ENCODE results near the gene PI16. TPM values are rescaled to one million over a fixed set of nuclear protein-coding genes. Genes with fewer than 3 reads are reported as not detected.

PI16 gene
- total and polyA plus RNA-seq, 5 donors, result 35.0 to 125 (median 48.4) TPM

- DNase-seq (no peak), ATAC-seq (no peak)
- H3K4me1 ChIP-seq (ENCODE audit: control insufficient read depth, insufficient read depth, low read length), result peaks cover 2% of the 10 kb centered on the region
- no peak overlapping the region for H3K4me3 ChIP-seq (ENCODE audit: low read length)
- no peaks in the 10 kb centered on the region for H3K9me3 ChIP-seq (ENCODE audit: control insufficient read depth, low read length)
- no peaks in the 10 kb centered on the region for H3K27me3 ChIP-seq (ENCODE audit: control insufficient read depth, insufficient read depth)
- no peak overlapping the region for H3K27ac ChIP-seq (ENCODE audit: low read length)
- intact Hi-C loops (cut with DNase I), result no loop called here
These were observed 1.9 kb downstream of the PI16 start for GRCh38 chr6:36956446-36956820.

GRCh38 chr6:36957773-36958271 lies 3.3 kb downstream of the PI16 start:
- peak in 1 of 2 donors; percentile 44 for ATAC-seq
- H3K27ac ChIP-seq (ENCODE audit: low read length), result no peak overlapping the region
- intact Hi-C loops (cut with DNase I), result no loop called here
- H3K27me3 ChIP-seq (ENCODE audit: control insufficient read depth, insufficient read depth), result no peaks in the 10 kb centered on the region
- H3K4me1 ChIP-seq (ENCODE audit: control insufficient read depth, insufficient read depth, low read length), result peaks cover 2% of the 10 kb centered on the region
- 85% methylated on average over 9 of the region's 9 CpGs for WGBS
- peak in 2 of 3 donors; percentile 50 to 87 for DNase-seq
- H3K9me3 ChIP-seq (ENCODE audit: control insufficient read depth, low read length), result no peaks in the 10 kb centered on the region
- no peak overlapping the region for H3K4me3 ChIP-seq (ENCODE audit: low read length)

- DNase-seq (peak in 2 of 3 donors; percentile 60 to 63), ATAC-seq (no peak)
- no peak overlapping the region for H3K27ac ChIP-seq (ENCODE audit: low read length)
- H3K9me3 ChIP-seq (ENCODE audit: control insufficient read depth, low read length), result no peaks in the 10 kb centered on the region
- H3K4me1 ChIP-seq (ENCODE audit: control insufficient read depth, insufficient read depth, low read length), result peaks cover 5% of the 10 kb centered on the region
- no peaks in the 10 kb centered on the region for H3K27me3 ChIP-seq (ENCODE audit: control insufficient read depth, insufficient read depth)
- intact Hi-C loops (cut with DNase I), result no loop called here
- 86% methylated on average over 44 of the region's 44 CpGs for WGBS
- H3K4me3 ChIP-seq (ENCODE audit: low read length), result no peak overlapping the region
These were observed 4.4 kb downstream of the PI16 start for GRCh38 chr6:36958775-36959554.

- no peak overlapping the region for H3K27ac ChIP-seq (ENCODE audit: low read length)
- H3K4me1 ChIP-seq (ENCODE audit: control insufficient read depth, insufficient read depth, low read length), result peaks cover 7% of the 10 kb centered on the region
- 91% methylated on average over 17 of the region's 17 CpGs for WGBS
These were observed 5.2 kb downstream of the PI16 start for GRCh38 chr6:36959555-36960250.

GRCh38 chr6:36961441-36962435 lies 7.2 kb downstream of the PI16 start:
- intact Hi-C loops (cut with DNase I), result no loop called here
- Histone ChIP-seq H3K9me3 (ENCODE audit: control insufficient read depth, low read length) (no peaks in the 10 kb centered on the region), H3K4me1 (ENCODE audit: control insufficient read depth, insufficient read depth, low read length) (peaks cover 5% of the 10 kb centered on the region), H3K27ac (ENCODE audit: low read length) (no peak overlapping the region), H3K4me3 (ENCODE audit: low read length) (no peak overlapping the region), H3K27me3 (ENCODE audit: control insufficient read depth, insufficient read depth) (no peaks in the 10 kb centered on the region)
- DNase-seq (peak in 1 of 3 donors; percentile 64), ATAC-seq (no peak)
- WGBS, result 61% methylated on average over 40 of the region's 40 CpGs

More at GRCh38 chr6:36959555-36960250, 5.2 kb downstream of the PI16 start:
- DNase-seq (no peak), ATAC-seq (no peak)
- Histone ChIP-seq H3K27me3 (ENCODE audit: control insufficient read depth, insufficient read depth) (no peaks in the 10 kb centered on the region), H3K9me3 (ENCODE audit: control insufficient read depth, low read length) (no peaks in the 10 kb centered on the region), H3K4me3 (ENCODE audit: low read length) (no peak overlapping the region)
- intact Hi-C loops (cut with DNase I), result no loop called here

GRCh38 chr6:36962874-36963273 lies 8.3 kb downstream of the PI16 start:
- intact Hi-C loops (cut with DNase I), result no loop called here
- no peaks in the 10 kb centered on the region for H3K9me3 ChIP-seq (ENCODE audit: control insufficient read depth, low read length)
- H3K27me3 ChIP-seq (ENCODE audit: control insufficient read depth, insufficient read depth), result no peaks in the 10 kb centered on the region
- no peak overlapping the region for H3K4me3 ChIP-seq (ENCODE audit: low read length)
- H3K4me1 ChIP-seq (ENCODE audit: control insufficient read depth, insufficient read depth, low read length), result peaks cover 5% of the 10 kb centered on the region
- H3K27ac ChIP-seq (ENCODE audit: low read length), result no peak overlapping the region
- DNase-seq, result peak; percentile 78 to 90 (median 89)
- WGBS, result 67% methylated on average over 12 of the region's 12 CpGs
- peak; percentile 10 to 35 for ATAC-seq

- H3K4me1 ChIP-seq (ENCODE audit: control insufficient read depth, insufficient read depth, low read length), result peaks cover 5% of the 10 kb centered on the region
- H3K9me3 ChIP-seq (ENCODE audit: control insufficient read depth, low read length), result no peaks in the 10 kb centered on the region
- WGBS, result 71% methylated on average over 11 of the region's 11 CpGs
- H3K27me3 ChIP-seq (ENCODE audit: control insufficient read depth, insufficient read depth), result no peaks in the 10 kb centered on the region
- H3K4me3 ChIP-seq (ENCODE audit: low read length), result no peak overlapping the region
- ATAC-seq (peak; percentile 33 to 39), DNase-seq (peak; percentile 68 to 84 (median 81))
- no peak overlapping the region for H3K27ac ChIP-seq (ENCODE audit: low read length)
- intact Hi-C loops (cut with DNase I), result no loop called here
These were observed 9.1 kb downstream of the PI16 start for GRCh38 chr6:36963451-36964290.

GRCh38 chr6:36964349-36964748 lies 9.8 kb downstream of the PI16 start:
- ATAC-seq (peak in 1 of 2 donors; percentile 10), DNase-seq (no peak)
- WGBS, result 80% methylated on average over 6 of the region's 6 CpGs
- intact Hi-C loops (cut with DNase I), result no loop called here
- peaks cover 5% of the 10 kb centered on the region for H3K4me1 ChIP-seq (ENCODE audit: control insufficient read depth, insufficient read depth, low read length)
- no peak overlapping the region for H3K27ac ChIP-seq (ENCODE audit: low read length)
- H3K9me3 ChIP-seq (ENCODE audit: control insufficient read depth, low read length), result no peaks in the 10 kb centered on the region
- H3K4me3 ChIP-seq (ENCODE audit: low read length), result no peak overlapping the region
- H3K27me3 ChIP-seq (ENCODE audit: control insufficient read depth, insufficient read depth), result no peaks in the 10 kb centered on the region

GRCh38 chr6:36964908-36965307 lies 10.4 kb downstream of the PI16 start:
- peaks cover 5% of the 10 kb centered on the region for H3K4me1 ChIP-seq (ENCODE audit: control insufficient read depth, insufficient read depth, low read length)
- intact Hi-C loops (cut with DNase I), result no loop called here
- ATAC-seq (no peak), DNase-seq (peak in 1 of 3 donors; percentile 50)
- H3K27ac ChIP-seq (ENCODE audit: low read length), result no peak overlapping the region
- no peaks in the 10 kb centered on the region for H3K27me3 ChIP-seq (ENCODE audit: control insufficient read depth, insufficient read depth)
- 77% methylated on average over 4 of the region's 4 CpGs for WGBS
- H3K9me3 ChIP-seq (ENCODE audit: control insufficient read depth, low read length), result no peaks in the 10 kb centered on the region
- no peak overlapping the region for H3K4me3 ChIP-seq (ENCODE audit: low read length)

GRCh38 chr6:36967301-36967700 lies 12.8 kb downstream of the PI16 start:
- 72% methylated on average over 3 of the region's 3 CpGs for WGBS
- Histone ChIP-seq H3K4me3 (ENCODE audit: low read length) (no peak overlapping the region), H3K27ac (ENCODE audit: low read length) (no peak overlapping the region), H3K4me1 (ENCODE audit: control insufficient read depth, insufficient read depth, low read length) (peaks cover 5% of the 10 kb centered on the region), H3K27me3 (ENCODE audit: control insufficient read depth, insufficient read depth) (no peaks in the 10 kb centered on the region), H3K9me3 (ENCODE audit: control insufficient read depth, low read length) (no peaks in the 10 kb centered on the region)
- no peak for DNase-seq
- intact Hi-C loops (cut with DNase I), result no loop called here
- peak in 1 of 2 donors; percentile 3 for ATAC-seq

Measured in right cardiac atrium (tissue), 5 donors.